Diencephalon (tissue), 1 donor: ENCODE data around the gene CKMT1B. TPM values are rescaled to one million over a fixed set of nuclear protein-coding genes. Genes with fewer than 3 reads are reported as not detected.

Experiments
- small RNA-seq: library from RNA; depleted of rRNA; stranded (forward); fragments of <200 nt; gene quantifications from one replicate; pipeline ENCODE3, GENCODE V24; 2014
- total RNA-seq: library from RNA; depleted of rRNA; stranded (reverse); fragments of >200 nt; gene quantifications from one replicate; pipeline ENCODE4 v1.2.3, GENCODE V29; 2014

Gene CKMT1B
- total RNA-seq, result 17.1 TPM

GRCh38 chr15:43593328-43594190 lies at the start of gene CKMT1B:
TSS of gene CKMT1B (plus strand) at chr15:43594027. CDS start at chr15:43594219, 192 bp downstream.

GRCh38 chr15:43589778-43590466 lies 3.9 kb upstream of the CKMT1B start, which contains the start of gene PPIP5K1:
TSS of gene PPIP5K1 (minus strand) at chr15:43590208. CDS start at chr15:43584504, 5,704 bp downstream.

DNA sequence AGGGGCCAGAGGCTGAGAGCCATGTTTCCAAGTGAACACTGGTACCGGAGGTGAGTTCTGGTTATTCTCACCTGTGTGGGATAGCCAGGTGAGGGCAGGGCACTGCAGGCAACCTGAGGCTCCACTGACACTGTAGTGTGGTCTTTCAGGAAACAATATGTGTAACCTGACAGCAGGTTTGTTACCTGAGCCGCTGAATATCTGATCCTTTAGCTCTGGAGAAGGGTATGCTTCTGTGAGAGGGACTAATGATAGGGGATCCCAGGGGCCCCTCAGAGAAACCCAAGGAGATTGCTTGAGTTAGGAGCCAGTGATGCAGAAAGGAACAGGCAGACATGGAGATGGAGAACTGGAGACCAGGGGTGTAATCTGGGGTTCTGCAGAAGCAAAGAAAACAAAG lies 24.9 kb downstream of the CKMT1B start, which contains the start of gene STRC:
Gene STRC, minus strand, starts transcription at position 101 of the 400 bp plus-strand sequence. Its CDS starts 78 bp downstream, at position 23.

Small RNAs within 50 kb of the gene (small RNA-seq; reads per million reads assigned to genes)
- gene PDIA3P2 (not detected), gene RNU6-554P (not detected), gene RNU6-610P (not detected)

Other genes with a start within 250 kb of the CKMT1B start
- gene ZSCAN29, start 223.0 kb upstream of the CKMT1B start, total RNA-seq, result 40.1 TPM
- gene TUBGCP4, start 222.9 kb upstream of the CKMT1B start, total RNA-seq, result 21.0 TPM
- gene TP53BP1, start 100.9 kb upstream of the CKMT1B start, total RNA-seq, result 188 TPM
- gene MAP1A, start 76.4 kb upstream of the CKMT1B start, total RNA-seq, result 97.6 TPM
- 39.0 TPM for gene PPIP5K1, start 3.8 kb upstream of the CKMT1B start, total RNA-seq
- 0.92 TPM for gene STRC, start 24.8 kb downstream of the CKMT1B start, total RNA-seq
- gene CATSPER2, start 54.8 kb downstream of the CKMT1B start, total RNA-seq, result 5.5 TPM
- gene CKMT1A, start 99.8 kb downstream of the CKMT1B start, total RNA-seq, result 19.6 TPM
- 67.1 TPM for gene PDIA3, start 152.4 kb downstream of the CKMT1B start, total RNA-seq
- 3.9 TPM for gene ELL3, start 182.9 kb downstream of the CKMT1B start, total RNA-seq
- gene SERF2, start 198.3 kb downstream of the CKMT1B start, total RNA-seq, result 83.3 TPM
- 0.23 TPM for gene SERINC4, start 206.2 kb downstream of the CKMT1B start, total RNA-seq
- 12.7 TPM for gene HYPK, start 206.6 kb downstream of the CKMT1B start, total RNA-seq
- 25.1 TPM for gene MFAP1, start 230.7 kb downstream of the CKMT1B start, total RNA-seq
- gene WDR76, start 233.0 kb downstream of the CKMT1B start, total RNA-seq, result 12.5 TPM